GM18520 (cell line): ENCODE measurements around the gene XRCC3.

Experiments
- ATAC-seq: cut with Tn5 transposase; IDR thresholded peaks from one replicate; pipeline ENCODE4 v1.9.1; 2021; ENCODE audit not compliant: unreplicated experiment

Gene XRCC3

GRCh38 chr14:103707329-103708263, 7.7 kb downstream of the XRCC3 start:
- ATAC-seq, result no peak

GRCh38 chr14:103706551-103707328, 8.5 kb downstream of the XRCC3 start:
- ATAC-seq, result no peak

DNA sequence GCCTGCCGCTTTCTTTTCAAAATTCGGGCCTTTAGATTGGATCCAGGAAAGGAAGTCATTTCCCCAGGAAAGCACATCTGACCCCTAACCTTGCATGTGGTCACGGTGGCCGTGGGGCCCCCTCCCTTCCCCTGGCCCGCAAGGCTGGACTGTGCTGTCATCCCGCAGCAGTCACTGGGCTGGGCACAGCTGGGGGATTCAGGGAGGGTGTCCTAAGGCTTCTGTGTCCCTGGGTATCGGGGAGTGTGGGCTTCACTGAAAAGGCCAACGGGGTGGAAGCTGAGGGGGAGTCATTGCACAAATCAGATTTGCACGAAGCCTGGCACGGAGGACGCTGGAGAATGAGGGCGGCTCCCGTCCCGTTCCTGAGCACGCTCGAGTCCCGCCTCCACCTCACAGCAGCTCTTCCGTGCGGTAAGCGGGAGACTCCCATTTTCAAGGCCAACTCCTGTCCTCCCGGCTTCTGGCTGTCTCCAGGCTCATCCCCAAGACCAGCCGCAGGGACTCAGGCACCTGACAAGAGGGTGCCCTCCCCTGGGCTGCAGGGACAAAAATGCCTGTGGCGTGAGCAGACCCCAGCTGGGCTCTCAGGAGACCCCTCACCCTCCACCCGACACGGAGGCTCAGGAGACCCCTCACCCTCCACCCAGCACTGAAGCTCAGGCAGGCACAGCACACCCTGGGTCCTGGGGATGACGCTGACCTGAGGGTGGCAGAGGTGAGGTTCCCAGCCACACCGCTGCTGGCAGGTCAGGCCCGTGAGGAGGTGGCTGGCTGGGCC, 9.6 kb downstream of the XRCC3 start:
- no peak for ATAC-seq

DNA sequence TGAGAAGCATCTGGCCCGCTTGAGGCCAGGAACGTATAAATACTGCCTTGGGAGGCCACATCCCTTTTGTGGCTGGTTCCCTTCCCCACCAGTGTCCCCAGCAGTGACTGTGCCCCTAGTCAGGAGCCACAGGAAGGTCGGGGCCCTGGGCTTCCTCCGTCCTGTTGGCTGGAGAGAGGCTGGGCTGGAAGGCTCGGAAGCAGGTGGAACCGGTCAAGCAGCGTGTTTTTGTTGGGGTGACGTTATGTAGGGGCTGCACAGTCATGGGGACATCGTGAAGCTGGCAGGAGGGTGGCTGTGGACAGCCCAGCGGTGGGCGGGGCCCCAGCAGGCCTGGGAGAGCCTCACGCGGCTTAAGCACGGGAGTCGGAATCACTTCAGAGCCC, 10.1 kb downstream of the XRCC3 start:
- ATAC-seq, result no peak

GRCh38 chr14:103704708-103705107, 10.5 kb downstream of the XRCC3 start:
- no peak for ATAC-seq

- no peak for ATAC-seq
Measured at GRCh38 chr14:103703433-103704385, 11.5 kb downstream of the XRCC3 start.

DNA sequence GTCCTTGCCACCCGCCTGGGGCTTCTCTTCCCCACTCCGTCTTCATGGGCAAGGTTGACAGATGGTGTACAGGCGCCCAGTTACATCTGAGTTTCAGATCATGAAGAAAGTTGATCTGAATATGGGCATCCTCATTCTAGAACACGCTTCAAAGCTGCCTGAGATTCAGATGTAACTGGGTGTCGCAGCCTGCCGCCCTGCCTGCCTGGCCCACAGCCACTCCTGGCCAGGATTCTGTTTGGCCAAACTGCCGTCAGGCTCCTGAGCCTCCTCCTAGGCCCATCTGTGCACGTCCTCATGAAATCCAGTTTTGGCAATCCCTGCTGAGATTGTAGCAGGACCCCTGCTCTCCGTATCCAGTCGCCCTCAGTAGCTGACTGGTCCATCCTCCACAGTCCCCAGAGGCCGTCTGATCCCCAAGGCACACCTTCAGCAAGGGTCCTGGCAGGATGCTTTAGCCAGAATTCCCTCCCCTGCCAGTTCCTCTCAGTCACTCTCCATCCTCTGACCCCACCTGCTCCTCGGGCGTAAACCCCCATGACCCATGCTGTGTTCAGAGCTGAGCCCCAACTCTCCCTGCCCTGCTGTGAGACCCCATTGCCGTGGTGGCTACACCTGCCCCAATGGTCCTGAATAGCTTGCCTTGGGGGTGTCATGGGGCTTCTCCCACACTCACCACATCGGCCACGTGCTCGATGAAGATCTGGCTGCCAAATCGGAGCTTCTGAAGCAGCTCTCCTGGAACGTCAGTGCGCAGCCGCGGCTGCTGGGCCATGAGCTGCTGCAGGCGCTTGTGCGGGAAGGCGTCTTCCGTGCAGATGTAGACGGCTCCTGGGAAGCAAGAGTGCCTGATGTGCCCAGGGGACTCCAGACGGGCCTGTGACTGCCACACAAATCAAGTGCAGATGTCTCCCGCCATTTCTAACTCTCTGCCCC, 12.5 kb downstream of the XRCC3 start:
- no peak for ATAC-seq

DNA sequence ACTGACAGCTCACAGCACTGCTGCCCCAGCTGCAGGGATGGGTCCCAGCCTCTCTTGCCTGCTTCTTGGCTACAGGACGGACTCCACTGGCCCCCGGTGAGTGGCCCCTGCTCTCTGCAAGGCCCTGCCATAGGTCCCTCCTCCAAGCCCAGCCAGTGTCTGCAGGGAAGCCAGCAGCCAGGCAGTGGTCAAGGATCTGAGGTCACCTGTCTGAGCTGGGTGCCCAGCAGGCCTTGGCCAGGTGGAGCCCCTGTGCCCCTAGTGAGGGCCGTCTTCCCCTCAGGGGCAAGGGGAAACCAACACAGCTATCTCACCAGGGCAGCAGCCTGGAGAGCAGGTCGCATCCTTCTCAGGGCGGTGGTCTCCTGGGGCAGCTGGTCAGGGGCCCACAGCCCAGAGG, 13.2 kb downstream of the XRCC3 start:
- no peak for ATAC-seq

- no peak for ATAC-seq
Measured at GRCh38 chr14:103700753-103701490, 14.3 kb downstream of the XRCC3 start.

DNA sequence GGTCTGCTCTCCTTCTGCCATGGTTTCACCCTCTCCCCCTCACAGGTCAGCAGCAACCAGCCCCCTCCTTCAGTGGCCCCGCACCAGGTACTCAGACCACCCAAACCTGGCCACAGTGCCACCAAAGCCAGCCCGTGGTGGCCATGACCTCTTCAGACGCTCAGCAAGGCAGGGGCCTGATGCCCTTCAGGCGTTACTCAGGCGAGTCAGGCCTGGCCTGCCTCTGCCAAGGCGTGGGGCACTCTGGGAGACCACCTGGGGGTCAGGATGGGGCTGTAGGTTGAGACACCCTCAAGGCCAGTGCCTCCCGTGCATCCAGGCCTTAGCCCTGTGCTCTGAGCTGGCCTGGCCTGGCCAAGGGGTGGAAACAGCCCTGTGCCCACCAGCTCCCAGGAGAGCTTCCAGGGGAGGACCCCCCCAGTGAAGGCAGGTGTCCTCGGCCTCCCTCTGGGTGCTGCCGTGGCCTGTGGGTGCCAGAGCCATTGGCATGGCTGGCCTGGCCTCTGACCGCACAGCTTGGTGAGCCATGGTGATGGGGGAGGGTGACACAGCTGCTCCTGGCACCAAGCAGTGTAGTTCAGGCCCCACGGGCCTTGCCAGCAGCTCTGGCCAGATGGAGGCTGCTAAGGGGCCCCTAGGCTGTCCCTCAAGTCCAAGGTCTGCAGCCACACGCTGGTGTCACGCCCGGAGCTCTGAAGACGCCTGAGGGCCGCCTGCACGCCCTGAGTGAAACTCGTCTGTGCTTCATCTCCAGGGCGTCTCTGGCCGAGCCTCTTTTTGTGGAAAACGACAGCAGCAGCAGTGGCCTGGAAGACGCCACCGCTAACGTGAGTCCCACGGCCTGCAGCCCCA, 15.1 kb downstream of the XRCC3 start:
- ATAC-seq, result no peak

DNA sequence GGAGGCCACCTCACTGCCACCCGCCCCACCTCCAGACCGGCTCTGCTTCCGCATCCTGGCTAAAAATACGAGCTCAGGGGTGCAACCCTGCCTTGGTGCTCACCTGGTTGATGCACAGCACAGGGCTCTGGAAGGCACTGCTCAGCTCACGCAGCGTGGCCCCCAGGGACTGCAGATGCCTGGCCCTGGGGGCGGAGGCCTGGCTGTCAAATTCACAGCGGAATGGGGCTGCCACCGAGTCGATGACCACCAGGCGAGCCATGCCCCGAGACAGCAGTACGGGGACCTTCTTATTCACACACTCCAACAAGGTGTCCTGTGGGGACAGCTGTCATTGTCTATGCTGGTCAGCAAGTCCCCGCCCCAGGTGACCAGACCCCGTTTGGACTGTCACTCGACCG, 16.0 kb downstream of the XRCC3 start:
- no peak for ATAC-seq

- no peak for ATAC-seq
Measured at GRCh38 chr14:103698380-103699260, 16.6 kb downstream of the XRCC3 start.

GRCh38 chr14:103697603-103698379, 17.5 kb downstream of the XRCC3 start:
- no peak for ATAC-seq

GRCh38 chr14:103697206-103697602, 18.0 kb downstream of the XRCC3 start:
- ATAC-seq, result no peak

DNA sequence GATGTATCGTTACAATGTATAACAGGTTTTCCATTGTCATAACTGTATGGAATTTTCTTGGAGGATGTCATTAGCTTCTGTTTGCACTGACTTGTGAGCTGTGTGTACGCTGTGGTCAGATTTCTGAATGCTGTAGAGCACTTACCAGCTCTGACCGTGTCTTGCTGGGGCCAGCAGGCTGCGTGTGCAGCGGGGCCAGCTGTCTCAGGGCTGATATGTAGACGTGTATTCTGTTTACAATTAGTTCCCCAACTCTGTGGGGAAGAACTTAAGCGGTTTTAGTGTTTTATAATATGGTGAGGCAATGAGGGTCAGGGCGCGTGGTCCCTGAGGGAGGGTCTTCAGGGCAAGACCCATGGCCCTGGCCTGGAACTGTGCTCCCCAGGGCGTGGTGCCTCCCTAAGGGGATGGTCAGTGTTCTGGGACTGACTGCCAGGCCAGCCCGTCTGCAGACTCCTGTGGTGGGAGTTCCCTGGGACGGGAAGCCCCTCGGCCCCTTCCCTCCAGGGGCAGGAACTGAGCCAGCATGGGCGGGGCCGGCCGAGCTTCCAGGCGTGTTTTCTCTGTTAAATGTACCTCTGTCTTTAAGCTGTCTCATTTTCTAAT, 18.7 kb downstream of the XRCC3 start:
- ATAC-seq, result no peak

GRCh38 chr14:103696070-103696402, 19.2 kb downstream of the XRCC3 start:
- ATAC-seq, result no peak
